Mammary epithelial cell (primary cell): Measurements from ENCODE around the gene LHX4.

ENCODE experiments used
- CTCF ChIP-seq, 2 donors: IDR thresholded peaks in 1 of 2; conservative IDR thresholded peaks in 1 of 2; 2 replicates each; pipeline ENCODE4 v1.5.1; 2011 to 2012; ENCODE audit warnings: inconsistent platforms in 2 of 2, low read length in 2 of 2, mild to moderate bottlenecking in 2 of 2, control low read depth in 1 of 2, low read depth in 1 of 2; ENCODE audit not compliant: insufficient read depth in 1 of 2; ENCODE audit errors: extremely low read depth in 1 of 2
- EZH2 ChIP-seq: IDR thresholded peaks from 2 replicates; pipeline ENCODE4 v1.6.1; 2012; ENCODE audit warnings: low read length, inconsistent platforms, borderline replicate concordance

DNA sequence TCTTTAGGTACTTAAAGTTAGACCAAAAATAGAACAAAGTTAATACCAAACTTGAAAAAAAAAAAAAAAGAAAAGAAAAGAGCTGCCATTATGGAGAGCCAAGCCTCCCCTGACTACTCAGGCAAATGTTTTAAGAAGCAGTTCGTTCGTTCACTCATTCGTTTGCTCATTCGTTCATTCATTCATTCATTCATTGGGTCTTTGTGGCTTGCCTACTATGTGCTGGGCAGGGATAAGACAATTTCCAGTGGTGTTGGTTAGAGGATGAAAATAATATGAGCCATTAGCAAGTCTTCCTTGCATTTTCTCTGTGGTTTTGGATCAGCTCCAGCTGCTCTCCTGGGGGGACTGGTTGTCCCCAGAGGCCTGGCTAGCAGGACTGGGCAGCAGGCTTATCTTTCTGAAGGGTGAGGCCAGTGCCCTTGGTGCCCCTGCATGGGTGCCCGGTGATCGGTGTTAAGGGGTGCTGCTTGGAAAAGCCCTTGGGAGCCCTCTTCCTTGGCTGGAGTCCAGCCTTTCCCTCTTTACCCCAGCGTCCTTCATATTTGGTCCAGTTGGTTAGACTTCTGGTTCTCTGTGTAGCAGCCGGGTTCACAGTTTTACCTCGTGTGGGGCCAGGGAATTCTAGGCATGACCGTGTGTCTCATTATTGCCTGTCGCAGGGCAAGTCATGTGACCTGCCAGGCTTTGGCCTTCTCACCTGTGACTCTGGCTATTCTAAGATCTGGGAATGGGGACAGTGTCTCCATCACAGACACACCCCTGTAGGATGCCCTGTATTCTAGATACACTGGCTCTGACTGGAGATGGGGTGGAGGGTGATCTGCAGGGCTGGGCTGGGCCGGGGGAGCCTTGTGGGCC is 32.8 kb downstream of the LHX4 start:
- TF ChIP-seq CTCF (conservative IDR thresholded peaks at IDR 0.05 in 1 of 2, IDR thresholded peaks at IDR 0.05 in 1 of 2; ENCODE audit: extremely low read depth in 1 of 2, insufficient read depth in 1 of 2, low read depth in 1 of 2, low read length in 2 of 2) (no peak), EZH2 (no peak)
